T-helper 9 cell (primary cell): ENCODE data around the gene NTF4.
"Not testable (repeated sequence)": the region's sequence is repeated elsewhere in the genome, so short reads cannot be mapped to it uniquely, and the experiment has no call there.

ENCODE experiments used
- DNase-seq: peaks from one replicate; pipeline ENCODE4 v3.0.0-alpha.2; 2020

The NTF4 gene

DNA sequence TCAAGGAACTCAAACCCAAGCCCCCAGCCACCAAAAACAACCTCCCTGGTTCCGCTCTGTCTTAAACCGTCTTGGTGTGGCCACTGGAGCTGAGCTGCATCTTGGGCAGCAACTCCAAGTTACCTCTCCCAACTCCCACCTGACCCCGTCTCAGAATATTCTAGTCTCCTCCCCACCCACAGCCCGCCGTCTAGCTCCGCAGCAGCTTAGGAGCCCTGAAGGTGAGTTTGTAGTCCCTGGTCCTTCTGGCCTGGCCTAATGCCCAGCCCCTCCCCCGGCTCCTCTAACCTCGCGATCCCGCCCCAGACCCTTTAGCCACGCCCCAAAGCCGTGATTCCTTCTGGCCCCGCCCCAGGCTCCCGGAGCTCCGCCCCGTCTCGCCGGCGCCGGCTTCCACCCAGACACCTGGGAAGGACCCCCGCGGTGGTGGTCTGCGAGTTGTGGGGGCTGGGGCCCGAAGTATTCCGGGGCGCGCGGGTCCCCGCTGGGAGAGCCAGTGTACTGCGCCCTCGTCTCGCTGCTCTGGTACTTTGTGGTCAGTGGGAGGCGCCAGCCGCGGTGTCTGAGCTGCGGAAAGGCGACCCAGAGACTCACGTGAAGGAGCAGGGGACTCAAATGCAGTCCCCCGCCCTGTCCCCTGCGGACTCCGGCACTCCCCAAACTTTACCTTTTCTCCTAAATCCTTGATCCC lies 45.2 kb downstream of the NTF4 start:
- peak; percentile 52 for DNase-seq

DNA sequence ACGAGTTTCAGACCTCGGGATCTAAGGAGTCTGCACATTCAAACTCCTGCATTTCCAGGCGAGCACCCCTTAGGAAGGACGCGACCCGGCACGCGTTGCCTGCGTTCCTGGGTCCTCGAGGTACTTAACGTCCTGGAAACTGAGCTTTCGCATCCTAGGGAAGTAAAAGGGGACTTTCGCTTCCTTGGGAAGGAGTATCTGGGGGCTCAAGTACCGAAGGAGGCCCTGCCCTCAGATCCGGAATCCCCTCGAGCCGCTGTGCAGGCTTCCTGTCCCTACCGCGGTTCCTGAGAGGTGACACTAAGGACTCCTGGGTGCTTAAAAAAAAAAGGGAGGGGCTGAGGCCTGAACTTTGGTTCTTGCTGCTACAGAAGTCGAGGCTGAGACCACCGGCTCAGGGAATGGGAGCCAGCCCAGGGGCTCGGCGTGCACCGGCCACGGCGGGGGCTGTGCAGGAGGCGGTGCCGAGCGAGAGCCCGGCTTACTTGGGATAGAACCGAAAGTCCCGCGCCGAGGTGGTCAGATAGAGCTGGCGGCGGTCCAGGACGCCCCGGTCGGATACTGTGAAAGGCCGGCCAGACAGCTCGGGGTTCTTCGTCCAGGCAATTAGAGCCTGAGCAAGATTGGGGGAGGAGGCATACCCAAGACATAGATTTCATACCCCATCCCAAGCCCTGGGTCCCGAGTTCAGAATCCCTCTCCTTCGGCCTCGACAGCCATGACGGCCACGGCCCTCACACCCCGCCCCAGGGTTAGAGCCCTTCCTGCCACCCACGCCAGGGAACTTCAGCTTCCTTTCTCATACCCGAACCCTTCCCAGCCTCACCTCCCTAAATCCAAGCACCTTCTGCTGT lies 46.0 kb downstream of the NTF4 start:
- DNase-seq: not testable (repeated sequence)

DNA sequence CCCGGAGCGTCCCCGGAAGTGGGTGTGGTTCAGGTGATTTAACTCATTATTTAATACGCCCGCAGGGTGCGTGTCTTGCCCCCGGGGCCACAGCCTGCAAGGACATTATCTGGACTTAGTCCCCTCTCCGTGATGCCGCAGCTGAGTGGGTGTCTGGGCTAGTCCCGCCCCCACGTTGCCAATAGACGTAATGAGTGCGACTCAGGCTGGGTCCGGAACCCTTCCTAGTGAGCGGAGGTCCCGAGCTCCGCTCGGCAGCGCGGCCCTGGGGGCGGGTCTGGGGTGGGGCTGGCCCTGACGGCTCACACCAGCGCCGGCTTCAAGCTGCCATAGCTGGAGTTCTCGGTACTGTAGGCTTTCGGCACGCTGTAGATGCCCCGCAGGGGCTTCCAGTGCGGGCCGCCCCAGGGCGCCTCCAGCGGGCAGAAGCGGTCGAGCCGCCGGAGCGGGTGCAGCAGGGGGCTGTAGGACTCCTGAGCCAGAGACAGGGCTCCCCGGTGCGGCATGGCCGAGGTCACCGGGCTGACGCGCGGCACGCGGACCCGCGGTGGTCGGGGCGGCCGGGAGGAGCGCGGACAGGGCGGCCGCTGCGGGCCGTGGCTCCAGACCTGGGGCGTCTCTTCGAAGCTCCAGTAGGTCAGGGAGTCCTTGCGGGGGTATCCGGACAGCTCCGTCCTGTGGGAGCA lies 46.8 kb downstream of the NTF4 start:
- peak; percentile 56 for DNase-seq

DNA sequence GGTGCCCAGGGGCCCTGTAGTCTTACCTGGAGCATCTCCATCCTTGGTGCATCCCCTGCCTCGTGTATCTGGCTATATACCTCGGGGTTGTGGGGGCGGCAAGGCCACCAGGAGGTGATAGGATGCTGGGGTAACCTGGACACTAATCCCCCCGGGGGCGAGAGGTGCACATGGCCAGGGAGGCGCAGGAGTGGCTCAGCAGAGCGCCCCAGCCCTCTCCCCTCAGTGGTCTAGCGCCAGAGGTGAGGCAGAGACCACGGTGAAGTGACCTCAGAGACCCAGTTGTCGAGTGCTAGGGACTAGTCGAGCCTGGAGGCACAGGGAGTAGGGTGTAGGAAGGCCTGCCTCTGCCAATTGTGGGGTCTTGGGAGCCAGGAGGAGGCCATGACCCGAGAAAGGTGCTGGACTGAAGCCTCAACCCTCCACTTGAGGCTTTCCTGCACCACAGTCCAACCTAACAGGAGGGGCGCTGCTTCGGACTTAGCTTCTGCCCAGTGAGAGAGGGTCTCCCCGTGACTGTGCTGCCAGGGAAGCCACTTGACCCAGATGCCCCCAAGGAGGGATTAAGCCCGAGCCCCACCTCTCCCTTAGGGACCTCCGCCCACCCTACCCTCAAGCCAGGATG lies 47.5 kb downstream of the NTF4 start, which contains the start of gene LHB:
Gene LHB (minus strand): TSS at position 51 of the 625 bp plus-strand sequence. CDS start 10 bp downstream, at position 41.
- no peak for DNase-seq

DNA sequence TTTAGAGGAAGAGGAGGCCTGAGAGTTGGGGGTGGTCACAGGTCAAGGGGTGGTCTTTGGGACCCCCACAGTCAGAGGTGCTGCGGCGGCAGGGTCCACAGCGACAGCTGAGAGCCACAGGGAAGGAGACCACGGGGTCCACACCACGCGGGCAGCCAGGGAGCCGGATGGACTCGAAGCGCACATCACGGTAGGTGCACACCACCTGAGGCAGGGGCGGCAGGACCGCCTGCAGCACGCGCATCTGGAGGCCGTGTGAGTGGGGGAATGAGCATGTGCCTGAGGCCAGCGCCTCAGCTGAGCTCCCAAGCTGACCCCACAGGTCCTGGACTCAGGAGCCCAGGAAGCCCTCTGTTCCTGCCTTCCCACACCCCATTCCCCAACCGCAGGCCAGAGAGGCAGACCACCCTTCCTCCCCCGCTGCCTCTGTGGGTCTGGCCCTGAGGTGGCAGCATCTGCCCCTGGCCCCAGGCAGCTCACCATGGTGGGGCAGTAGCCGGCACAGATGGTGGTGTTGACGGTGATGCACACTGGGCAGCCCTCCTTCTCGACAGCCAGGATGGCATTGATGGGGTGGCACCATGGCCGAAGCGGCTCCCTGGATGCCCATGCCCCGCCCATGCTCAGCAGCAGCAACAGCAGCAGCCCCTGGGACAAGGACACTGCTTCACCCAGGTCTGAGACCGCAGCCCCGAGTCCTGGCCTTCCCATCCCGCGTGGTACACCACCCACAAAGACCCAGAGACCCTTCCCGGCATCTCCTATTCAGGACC lies 48.4 kb downstream of the NTF4 start:
- DNase-seq: no peak

DNA sequence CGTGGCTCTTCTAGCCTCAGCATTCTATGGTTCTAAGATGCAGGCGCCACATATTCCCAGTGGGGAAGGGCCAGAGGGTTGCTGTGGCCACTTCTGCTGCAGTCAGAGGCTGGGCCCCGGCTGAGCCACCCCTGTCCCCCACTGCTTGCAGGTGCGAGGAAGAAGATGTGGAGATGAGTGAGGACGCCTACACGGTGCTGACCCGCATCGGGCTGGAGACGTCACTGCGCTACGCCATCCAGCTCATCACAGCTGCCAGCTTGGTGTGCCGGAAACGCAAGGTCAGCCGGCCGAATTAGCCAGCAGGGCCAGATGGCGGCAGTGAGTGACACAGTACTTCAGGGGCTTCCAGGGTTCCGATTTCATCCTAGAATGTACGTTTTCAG lies 49.8 kb downstream of the NTF4 start:
- DNase-seq: no peak

DNA sequence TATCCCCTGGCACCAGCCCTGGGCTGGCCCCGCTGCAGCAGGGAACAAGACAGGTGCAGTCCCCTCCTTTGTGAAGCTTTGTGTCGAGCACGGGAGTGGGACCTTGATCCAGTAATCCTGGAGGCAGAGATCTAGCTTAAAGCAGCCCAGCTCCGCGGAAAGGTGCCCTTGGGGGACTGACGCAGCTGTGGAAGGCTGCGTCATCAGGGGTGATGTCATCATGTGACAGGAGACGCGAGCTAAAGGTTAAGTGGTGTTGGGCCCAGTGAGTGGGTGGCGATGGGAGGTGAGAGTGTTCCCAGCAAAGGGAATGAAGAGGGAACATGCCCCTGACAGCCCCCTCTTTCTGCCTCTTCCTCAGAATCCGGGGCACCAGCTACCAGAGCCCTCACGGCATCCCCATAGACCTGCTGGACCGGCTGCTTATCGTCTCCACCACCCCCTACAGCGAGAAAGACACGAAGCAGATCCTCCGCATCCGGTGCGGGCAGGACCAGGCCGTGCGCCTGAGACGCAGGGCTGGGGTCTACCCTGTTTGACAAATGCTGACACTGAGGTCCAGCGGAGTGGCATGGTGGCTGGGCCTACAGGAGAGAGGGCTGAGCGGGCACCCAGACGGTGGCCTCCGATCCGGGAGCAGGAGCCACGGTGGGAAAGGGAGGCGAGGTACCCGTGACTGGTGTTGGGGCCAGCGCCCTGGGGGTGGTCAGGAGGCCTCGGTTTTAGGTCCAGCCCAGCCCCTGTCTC lies 50.3 kb downstream of the NTF4 start:
- DNase-seq: no peak

DNA sequence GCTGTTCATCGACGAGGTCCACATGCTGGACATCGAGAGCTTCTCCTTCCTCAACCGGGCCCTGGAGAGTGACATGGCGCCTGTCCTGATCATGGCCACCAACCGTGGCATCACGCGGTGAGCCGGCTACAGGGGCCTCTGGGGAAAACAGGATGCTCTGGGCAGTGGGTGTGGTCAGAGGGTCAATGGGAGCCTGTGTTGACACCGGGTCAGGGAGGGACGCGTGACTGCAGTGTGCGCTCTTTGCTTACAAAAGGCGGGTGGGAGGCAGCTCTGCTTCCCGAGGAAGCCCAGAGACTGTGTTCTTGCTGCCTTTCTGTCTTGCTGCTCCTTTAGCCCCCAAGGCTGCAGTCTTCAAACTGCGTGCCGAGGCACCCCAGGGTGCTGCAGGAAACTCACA lies 53.4 kb downstream of the NTF4 start:
- no peak for DNase-seq
